HG03064 (cell line): ENCODE measurements around the gene CDH18.

ENCODE experiments used
- ATAC-seq: cut with Tn5 transposase; IDR thresholded peaks from one replicate; pipeline ENCODE4 v1.9.1; 2021; ENCODE audit warnings: low read depth; ENCODE audit not compliant: unreplicated experiment

Gene CDH18, protein sequence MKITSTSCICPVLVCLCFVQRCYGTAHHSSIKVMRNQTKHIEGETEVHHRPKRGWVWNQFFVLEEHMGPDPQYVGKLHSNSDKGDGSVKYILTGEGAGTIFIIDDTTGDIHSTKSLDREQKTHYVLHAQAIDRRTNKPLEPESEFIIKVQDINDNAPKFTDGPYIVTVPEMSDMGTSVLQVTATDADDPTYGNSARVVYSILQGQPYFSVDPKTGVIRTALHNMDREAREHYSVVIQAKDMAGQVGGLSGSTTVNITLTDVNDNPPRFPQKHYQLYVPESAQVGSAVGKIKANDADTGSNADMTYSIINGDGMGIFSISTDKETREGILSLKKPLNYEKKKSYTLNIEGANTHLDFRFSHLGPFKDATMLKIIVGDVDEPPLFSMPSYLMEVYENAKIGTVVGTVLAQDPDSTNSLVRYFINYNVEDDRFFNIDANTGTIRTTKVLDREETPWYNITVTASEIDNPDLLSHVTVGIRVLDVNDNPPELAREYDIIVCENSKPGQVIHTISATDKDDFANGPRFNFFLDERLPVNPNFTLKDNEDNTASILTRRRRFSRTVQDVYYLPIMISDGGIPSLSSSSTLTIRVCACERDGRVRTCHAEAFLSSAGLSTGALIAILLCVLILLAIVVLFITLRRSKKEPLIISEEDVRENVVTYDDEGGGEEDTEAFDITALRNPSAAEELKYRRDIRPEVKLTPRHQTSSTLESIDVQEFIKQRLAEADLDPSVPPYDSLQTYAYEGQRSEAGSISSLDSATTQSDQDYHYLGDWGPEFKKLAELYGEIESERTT

DNA sequence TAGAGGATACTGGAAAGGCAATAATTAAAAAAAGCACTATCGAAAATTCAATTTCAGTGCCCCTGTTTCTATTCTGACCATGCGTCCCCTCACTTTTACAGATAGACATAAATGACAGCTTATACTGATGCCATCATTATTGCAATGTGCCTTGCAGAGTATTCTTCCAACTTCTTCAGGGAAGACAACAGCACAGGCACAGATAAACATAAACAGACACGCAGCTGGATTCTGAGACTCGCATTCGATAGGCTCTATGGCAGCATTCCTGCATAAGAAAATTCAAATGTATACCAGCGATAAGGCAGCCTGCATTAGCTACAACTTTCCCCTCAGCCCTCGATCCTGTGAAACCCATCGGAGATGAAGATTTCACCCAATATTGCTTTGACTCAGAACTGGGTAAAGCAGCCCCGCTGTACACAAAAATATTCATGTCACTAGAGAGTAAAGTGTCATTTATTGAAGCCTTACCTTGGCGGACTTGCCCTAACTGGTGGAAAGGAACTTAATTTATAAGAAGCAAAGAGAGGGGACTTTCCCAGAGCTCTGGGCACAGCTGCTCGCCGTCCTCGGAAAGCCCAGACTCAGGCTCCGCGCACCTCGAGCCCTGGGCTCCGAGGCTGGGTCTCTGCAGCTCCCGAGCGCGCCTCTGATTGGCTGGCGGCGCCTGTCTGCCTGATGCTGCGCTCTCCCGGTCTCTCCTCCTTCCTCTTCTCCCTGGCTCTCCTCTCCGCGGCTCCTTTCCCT is at the start of gene CDH18:
Gene CDH18 (minus strand): TSS at position 589 of the 750 bp plus-strand sequence. CDS start 149,214 bp downstream, outside the sequence.
- ATAC-seq = no peak

DNA sequence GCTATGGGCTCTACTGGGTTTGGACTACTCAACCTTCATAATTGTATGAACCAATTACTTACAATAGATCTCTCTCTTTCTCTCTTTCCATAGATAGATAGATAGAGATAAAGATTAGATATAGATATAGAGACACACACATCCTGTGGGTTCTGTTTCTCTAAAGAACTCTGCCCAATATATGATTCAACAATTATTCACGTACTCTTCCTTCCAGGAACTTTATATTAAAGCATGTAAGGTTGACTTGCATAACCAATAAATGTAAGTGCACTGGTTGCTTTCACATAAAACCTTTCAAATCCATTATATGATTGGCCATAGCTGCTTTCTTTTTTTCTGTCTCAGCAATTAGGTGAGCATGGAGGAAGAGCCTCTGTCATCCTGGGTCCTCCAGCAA is 46.7 kb upstream of the CDH18 start:
- ATAC-seq = no peak

DNA sequence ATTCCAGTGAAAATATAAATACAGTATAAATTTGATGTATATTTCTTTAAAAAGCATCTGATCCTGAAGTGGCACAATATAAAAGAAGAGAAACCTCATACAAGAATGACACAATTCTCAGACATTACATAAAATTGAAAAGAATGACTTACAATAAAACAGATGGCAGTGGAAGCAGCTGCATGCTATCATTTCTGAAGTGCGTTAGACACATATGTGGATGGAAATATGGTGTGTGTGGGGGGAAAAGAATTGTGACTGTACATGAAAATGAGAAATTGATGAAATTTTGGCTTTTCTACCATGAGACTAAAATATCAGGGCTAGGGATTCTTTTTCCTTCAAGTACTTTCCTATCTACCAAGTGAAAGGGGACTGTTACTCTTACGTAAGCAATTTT is 45.9 kb upstream of the CDH18 start:
- no peak for ATAC-seq

DNA sequence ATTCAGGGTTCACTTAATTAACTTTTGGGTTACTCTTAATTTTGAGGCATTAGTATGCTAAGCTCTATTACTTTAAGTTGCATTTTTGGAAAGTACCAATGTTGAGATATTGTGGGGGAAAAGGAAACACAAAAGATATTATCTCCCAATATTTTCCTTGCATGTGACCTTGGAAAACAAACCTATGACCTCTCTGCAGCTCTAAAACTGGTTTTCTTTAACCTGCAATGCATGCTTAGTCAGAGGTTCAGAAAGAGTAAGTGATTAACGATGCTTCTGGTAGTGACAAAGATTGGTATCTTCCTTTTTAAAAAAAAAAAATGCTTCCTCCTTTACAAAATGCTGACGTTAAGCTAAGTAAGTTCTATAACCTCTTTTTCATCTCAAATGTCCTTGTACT is 44.9 kb upstream of the CDH18 start:
- no peak for ATAC-seq

DNA sequence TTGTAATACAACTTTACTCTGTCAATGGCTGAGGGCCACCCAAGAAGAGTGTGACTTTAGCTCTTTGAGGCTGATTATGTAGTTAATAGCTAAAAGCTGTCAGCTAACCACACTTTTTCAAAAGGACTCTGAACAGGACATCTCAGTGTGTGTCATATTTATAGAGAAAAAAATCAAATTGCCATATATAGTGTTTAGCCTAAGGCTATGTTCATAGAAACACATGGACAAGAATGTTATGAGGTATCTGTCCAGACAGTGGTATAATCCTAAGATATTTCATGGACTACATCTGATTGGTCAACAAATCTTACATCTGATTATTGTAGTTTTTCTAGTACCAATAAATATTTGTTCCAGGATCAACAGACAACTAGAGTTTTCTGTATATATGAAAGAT is 42.1 kb upstream of the CDH18 start:
- no peak for ATAC-seq

DNA sequence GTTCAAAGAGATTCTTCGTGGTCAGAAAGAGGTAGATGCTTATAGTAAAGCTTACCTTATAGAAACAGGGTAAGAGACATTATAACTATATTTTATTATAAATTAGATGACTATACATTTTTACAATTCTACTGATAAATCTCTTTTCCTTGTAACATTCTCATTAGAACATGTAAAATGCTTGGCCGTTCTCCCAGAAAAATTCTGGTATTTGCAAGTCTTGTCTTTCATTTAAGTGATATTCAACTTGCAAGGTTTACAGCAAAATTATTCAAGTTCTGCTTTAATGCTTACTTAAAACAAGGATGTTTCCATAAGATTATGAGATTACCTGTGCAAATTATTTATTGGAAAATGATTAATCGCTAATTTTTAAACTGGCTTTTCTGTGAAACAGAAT is 41.3 kb upstream of the CDH18 start:
- ATAC-seq = no peak

DNA sequence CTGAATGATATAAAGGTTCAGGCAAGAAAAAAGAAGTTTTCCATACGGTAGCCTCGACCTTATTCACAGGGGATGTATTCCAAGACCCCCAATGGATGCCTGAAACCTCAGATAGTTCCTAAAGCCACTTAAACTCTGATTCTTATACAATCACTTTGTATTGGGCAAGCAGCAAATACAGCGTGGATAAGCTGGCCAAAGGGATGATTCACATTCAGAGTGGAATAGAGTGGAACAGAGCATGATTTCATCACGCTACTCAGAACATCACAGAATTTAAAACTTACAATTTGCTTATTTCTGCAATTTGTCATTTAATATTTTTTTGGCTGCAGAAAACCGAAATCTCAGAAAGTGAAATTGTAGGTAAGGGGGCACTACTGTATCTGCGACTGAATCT is 40.5 kb upstream of the CDH18 start:
- ATAC-seq = no peak

DNA sequence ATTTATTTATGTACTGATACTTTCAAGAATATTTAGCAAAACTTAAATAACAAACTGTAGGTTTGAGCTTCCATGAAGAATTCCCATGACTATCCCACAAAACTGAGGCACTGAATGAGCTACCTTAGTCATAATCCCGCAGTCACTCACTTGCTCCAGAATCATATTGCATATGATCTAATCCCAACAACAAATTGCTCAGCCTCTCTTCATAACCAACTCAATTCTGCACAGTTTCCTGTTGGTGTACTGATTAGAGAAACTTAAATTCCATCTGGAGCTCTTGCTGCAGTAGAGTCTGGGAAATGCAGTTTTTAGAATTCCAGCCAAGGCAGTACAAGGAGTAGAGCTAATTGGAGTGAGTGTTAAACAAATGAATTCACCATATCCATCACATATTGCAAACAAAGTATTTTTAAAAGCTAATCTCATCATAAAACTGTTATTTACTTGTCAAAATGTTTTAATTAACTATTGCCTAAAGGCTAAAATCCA is 35.7 kb upstream of the CDH18 start:
- no peak for ATAC-seq

DNA sequence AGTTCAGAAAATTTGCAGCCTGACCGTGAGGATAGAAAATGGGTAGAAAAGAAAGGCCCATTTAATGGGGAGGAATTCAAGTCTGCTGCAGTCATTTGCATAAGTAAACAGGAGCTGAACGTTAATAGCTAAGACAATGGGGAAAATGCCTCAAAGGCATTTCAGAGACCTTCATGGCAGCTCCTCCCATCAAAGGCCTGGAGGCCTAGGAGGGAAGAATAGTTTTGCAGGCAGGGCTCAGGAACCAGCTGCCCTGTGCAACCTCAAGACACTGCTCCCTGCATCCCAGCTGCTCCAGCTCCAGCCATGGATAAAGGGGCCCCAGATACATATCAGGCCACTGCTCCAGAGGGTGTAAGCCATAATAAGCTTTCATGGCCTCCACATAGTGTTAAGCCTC is 32.2 kb upstream of the CDH18 start:
- ATAC-seq = no peak

DNA sequence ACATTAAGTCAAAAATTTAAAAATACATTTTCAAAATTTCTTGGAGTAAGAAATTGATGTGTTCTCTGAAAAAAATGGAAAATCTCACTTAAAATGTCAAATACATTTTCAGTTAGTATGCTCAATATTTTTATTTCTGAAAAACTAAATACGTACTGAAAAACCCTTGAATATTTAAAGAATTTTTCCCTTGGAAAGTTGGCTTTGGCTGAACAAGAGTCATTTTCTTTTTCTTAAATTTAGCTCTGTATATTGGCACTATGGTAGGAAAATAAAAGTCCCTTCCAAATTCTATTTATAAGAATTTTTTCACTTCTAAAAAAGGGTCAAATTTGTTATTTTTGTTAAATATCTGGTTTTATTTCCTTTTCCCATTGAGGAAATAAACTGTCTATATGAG is 29.0 kb upstream of the CDH18 start:
- ATAC-seq = no peak

DNA sequence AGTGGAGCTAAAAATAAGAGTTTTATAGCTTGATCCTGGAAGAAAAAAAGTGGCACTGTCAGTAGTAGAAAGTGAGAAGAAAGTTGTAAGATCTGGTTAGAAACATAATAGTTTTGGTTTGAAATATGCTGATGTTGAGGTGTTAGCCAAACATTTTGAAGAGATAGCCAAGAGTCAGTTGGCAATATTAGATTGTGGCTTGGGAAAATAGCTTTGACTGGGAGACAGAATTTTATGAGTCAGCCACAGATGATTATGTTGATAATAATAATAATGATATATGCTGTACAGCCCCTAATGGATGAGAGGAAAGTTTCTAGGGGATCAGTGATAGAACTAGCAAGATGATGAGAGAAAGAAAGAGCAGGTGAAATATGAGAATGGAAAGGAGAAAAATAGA is 12.4 kb upstream of the CDH18 start:
- ATAC-seq = no peak

DNA sequence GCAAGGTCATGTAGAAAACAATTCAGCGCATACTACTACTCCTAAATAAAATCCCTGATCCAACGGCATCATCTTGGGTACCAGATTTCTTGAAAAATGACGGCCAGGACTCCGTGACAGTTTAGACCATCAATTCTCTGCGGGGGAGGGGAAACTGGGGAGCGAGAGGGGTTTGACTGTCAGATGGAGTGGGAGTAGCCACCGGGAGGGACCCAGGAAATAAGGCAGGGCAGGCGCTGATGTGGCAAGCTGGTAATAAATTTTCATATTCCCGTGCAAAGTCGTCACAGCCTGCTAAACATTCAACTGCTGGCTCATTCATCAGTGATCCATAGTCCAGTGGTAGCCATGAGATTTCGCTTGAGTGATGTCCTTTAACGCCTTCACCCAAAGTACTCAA is 457 bp upstream of the CDH18 start:
- no peak for ATAC-seq

DNA sequence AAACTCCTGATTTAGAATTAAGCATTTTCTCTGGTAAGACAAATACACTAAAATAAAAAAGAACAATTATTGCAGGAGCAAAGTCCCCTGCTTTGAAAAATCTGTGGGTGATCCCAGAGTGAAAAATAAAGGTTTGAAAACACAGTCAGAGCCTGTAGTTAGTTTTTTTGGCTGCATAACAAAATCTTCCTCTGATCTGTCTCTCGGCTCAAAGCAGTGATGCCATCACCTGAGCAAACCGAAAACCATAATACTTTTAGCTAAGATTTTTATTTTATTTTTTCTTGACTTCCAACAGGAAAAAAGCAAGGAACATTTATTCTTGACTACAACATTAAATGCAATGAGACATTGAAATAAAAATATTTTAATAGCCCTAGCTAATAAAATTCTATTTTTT is 1.2 kb downstream of the CDH18 start:
- no peak for ATAC-seq

DNA sequence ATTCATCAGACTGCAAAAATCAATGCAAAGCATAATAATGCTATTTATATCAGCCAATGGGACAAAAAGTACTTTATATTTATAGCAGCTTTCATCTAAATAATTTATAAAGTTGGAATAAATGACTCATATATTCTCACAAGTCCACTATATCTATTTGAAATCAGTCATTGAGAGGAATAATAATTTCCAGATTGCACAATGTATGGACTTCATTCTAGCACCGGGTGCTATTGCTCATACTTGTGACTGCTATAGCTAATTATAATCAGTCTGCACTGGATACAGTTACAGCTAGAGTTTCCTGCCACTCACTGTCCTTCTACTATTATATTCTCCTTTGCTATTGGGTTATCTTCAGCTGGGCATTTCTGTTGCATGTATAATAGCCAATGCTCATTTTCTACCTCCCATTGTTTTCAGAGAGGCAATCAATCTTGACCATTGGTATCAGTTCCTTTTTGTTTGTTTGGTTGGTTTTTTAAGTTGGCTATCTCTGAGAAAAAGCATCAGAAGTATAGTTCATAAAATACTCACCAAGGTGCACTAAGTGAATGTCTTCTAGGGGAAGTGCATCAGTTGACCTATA is 1.9 kb downstream of the CDH18 start:
- no peak for ATAC-seq

DNA sequence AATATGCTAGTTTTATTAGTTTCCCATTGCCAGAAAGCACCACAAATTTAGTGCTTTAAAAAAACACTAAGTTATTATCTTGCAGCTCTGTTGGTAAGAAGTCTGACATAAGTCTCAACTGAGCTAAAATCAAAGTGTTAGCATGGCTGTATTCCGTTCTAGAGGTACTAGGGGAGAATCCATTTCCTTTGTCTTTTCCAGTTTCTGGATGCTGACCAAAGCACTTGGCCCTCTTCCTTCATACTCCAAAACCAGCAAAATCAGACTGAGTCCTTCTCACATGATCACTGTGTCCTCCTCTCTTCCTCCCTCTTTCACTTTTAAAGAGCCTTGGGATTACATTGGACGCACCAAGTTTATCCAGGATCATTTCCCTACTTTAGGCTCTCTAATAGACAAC is 9.5 kb downstream of the CDH18 start:
- ATAC-seq = no peak

DNA sequence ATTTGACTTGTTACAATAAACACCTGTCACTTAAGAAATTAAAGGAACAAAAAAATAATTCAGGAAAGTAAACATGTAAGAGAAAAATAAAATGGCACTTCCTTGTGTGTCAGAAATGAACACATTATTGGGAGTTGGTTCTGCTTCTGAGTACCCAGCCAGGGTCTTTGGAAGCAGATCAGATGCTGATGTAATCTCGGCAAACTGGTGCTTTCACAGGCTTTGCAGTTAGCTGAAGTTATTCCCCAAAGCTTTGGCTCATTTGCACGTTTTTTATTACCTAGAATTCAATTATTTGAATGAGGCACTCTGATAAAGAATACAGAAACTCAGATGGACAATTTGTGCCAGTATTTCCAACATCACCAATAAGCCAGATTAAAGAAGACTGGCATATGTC is 10.9 kb downstream of the CDH18 start:
- no peak for ATAC-seq

DNA sequence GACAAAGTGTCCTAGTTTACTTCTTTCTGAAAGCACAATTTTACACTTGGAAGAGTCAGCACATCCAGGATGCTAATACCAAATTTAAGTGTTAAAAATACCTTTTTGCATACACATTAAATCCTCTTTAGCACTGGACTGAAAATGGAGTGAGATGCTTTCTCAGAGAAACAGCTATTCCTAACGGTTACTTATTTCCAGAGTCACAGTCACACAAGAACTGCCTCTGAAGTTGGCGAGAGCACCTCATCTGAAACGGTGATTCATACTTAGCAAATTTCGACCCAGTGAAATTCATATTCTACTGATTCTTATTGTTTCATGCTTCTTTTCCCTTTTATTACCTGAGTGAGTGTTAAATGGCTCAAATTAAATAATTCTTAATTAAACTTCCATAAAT is 12.2 kb downstream of the CDH18 start:
- ATAC-seq = no peak

DNA sequence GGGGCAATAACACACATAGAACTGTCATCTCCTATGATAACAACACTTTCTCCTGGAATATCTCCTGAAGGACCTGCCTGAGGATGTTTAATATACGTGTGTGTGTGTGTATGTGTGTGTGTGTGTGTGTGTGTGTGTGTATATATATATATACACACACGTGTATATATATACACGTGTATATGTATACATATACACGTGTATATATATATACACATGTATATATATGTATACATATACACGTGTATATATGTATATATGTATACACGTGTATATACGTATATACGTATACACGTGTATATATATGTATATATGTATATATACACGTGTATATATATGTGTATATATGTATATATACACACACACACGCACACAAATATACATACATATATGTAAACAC is 27.5 kb downstream of the CDH18 start:
- no peak for ATAC-seq

DNA sequence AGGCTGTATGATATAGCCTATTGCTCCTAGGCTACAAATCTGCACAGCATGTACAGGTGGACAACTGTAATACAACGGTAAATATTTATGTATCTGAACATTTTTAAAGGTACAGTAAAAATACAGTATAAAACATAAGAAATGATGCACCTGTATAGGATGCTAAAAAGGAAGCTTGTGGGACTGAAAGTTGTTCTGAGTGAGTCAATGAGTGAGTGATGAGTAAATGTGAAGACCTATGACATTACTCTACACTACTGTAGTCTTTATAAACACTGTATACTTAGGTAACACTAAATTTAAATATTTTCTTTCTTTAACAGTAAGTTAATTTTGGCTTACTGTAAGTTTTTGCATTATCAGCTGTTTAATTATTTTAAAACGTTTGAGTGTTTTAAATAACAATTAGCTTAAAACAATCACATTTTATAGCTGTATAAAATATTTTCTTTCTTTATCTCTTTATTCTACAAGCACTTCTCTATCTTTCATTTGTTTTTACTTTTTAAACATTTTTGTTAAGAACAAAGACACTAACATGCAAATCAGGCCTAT is 28.1 kb downstream of the CDH18 start:
- ATAC-seq = no peak

DNA sequence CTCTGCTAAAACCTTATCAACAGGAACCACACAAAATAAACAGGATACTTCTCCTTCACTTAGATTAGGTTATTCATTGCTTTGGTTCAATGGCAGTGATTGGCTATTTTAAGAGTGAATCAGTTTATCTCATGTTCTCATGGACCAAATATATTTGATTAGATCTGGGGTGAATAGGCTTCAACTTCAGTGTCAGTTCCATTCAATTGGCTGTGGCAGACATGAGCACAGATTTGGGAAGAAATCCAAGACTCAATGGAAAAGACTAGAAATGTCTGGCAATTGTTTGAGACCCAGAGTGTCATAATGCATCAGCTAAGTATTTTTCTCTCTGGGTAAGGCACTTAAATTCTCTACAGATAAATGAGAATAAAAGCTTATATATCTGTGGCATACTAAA is 37.1 kb downstream of the CDH18 start:
- ATAC-seq = no peak
